HG03520 (cell line): ENCODE data around the gene SIGLEC11.
"Not testable (repeated sequence)": the region's sequence is repeated elsewhere in the genome, so short reads cannot be mapped to it uniquely, and the experiment has no call there.

Source experiments
- ATAC-seq: cut with Tn5 transposase; IDR thresholded peaks from one replicate; pipeline ENCODE4 v1.9.1; 2021; ENCODE audit warnings: mild to moderate bottlenecking, moderate library complexity; ENCODE audit not compliant: unreplicated experiment

Gene SIGLEC11

DNA sequence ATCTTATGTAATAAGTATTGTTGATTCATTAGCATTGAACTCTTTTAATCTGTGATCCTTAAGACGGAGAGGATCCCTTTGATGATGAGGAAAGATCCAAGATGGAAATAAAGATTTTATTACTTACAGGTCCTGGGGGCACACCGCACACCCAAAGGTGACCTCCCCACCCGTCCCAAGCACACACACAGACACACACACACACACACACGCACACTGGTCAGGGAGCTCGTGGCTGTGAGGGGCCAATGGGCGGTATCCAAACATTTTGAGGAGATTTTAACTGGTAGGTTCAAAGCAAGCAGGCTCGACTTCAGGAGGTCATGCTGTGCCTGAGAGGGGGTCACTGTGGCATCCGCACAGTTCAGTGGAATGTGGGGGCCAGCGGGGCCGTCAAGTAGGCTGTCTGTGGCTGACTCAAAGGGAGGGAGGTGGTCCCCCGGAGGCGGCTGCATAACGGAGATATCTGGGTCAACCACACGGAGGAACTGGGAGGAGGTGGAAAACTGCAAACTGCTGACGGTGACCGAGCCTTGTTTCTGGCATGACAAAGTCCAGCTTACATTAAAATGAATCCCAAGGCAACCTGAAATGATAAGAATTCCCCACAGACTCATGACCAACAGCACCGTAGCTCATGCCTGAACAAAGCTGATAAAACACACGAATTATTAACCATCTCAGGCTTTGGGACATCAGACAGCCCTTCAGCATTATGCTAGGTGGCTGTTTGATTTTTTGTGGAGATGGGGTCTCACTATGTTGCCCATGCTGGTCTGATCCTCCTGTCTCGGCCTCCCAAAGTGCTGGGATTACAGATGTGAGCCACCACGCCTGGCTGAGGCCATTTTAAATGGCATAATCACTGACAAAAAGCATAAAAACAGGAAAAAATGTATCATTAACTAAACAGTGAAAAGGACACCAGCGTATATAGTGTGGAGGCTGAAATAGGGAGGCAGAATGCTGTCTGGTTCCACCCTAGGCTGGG, 20.9 kb upstream of the SIGLEC11 start:
- no peak for ATAC-seq

- ATAC-seq, result no peak
Observed at GRCh38 chr19:49978324-49978723, 17.4 kb upstream of the SIGLEC11 start.

DNA sequence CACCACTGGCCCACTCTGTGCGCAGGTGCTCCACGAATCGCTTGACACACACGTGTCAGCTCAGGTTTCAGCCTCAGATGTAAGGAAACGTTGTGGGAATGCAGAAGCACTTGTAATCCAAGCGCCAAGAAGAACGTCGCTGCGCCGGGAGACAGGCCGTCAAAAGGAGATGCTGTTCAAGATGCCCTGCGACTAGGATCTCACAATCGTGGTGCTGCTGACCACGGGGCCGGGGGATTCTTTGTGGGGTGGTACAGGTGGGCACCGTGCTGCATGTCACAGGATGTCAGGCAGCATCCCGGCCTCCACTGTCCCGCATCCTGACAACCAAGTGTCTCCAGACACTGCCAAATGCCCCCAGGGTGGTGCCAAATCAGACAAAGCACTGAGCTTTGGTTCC, 16.9 kb upstream of the SIGLEC11 start:
- no peak for ATAC-seq

GRCh38 chr19:49977076-49977475, 16.1 kb upstream of the SIGLEC11 start:
- ATAC-seq, result no peak

DNA sequence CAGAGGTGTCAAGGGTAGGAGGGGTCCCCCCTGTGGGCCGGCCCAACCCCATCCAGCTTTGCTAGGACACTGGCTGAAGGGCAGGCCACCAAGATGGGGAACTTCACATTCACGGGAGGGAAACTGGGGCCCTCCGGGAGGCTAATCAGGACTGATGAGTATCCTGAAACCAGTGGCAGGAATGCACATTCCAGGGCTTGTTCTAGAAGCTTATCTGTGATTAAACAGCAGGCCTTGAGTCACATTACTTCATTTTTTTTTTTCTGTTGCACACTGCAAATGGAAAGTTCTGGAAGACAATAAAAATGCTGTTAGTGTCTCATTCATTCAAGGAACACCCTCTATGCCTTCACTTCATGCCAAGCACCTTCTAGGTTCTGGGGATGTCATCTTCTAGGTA, 15.5 kb upstream of the SIGLEC11 start:
- ATAC-seq, result no peak

DNA sequence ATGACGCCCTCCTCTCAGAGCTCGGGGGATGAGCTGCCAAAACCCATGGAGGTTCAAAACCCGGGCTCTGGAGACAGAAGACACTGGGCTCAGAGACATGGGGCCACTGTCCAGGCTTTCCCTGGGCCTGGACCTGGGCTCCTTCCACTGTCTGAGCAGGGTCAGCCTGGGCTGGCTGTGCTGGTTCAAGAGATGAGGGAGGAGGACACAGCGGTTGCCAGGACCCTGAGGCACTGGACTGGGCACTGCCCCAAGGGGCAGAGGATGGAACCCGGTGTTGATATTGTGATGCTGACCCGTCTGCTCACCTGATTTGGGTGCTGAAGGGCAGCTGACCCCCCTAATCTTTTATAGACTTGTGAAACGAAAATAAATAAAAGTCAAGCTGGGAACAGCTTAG, 14.1 kb upstream of the SIGLEC11 start:
- ATAC-seq, result no peak

- no peak for ATAC-seq
Observed at GRCh38 chr19:49973987-49974386, 13.0 kb upstream of the SIGLEC11 start.

DNA sequence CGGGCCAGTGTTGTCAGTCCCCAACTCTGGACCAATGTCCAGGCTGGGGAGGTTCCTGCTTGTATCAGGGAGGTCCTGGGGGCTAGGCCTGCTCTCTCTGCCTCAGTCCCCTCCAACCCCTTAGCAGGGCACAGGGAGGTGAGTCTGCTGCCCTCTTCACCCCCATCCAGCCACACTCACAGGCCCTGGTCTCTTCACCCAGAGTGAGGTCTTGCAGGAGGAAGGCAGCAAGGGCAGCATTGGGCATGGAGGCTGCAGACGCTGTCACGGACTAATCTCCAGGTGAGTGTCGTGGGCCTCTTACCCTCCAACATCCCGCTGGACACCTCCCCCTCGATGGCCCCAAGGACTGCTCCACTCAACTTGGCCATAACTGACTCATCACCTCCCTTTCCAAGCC, 11.9 kb upstream of the SIGLEC11 start:
- no peak for ATAC-seq

DNA sequence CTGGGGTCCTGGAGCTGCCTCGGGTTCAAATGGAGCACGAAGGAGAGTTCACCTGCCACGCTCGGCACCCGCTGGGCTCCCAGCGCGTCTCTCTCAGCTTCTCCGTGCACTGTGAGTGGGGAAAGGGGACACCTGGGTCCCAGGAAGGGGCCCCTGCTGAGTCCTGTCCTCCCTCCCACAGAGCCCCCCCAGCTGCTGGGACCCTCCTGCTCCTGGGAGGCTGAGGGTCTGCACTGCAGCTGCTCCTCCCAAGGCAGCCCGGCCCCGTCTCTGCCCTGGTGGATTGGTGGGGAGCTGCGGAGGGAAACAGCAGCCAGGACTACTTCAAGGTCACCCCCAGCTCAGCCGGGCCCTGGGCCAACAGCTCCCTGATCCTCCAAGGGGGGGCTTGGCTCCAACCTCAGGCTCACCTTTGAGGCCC, 11.0 kb upstream of the SIGLEC11 start:
- ATAC-seq, result no peak

DNA sequence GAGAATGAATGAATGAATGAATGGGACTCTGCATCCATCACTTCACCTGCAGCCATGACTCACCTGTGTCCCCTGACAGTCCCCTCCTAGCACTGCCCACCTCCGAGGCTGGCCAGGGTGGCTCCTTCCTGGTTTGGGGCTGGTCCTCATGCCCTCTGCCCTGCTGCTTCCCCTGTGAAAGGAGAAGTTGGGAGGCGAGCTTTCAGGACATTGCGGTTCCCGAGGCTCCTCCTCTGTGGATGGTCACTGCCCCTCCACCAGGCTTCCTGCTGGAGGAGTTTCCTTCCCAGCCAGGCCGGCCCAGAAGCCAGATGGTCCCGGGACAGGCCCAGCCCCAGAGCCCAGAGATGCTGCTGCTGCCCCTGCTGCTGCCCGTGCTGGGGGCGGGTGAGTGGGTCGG, 8.4 kb upstream of the SIGLEC11 start:
- ATAC-seq, result not testable (repeated sequence)

DNA sequence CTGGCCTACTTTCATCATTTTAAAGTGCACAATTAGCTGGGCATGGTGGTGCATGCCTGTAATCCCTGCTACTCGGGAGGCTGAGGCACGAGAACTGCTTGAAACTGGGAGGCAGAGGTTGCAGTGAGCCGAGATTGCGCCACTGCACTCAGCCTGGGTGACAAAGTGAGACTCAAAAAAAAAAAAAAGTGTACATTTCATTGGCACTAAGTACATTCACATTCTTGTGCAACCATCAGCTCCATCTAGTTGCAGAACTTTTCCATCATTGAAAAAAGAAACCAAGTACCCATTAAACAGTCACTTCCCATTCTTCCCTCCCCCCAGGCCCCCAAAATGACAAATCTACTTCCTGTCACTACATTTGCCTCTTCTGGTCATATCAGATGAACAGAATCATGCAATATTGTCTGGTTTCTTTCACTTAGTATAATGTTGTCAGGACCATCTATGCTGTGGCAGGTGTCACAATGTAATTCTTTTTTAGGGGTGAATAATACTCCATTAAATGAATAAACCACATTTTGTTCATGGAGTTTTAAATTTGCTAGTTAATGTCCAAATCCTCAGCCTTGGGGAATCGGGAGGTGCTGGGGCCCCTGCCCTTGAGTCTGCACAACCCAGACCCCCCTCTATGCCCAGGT, 7.4 kb upstream of the SIGLEC11 start:
- ATAC-seq, result no peak

DNA sequence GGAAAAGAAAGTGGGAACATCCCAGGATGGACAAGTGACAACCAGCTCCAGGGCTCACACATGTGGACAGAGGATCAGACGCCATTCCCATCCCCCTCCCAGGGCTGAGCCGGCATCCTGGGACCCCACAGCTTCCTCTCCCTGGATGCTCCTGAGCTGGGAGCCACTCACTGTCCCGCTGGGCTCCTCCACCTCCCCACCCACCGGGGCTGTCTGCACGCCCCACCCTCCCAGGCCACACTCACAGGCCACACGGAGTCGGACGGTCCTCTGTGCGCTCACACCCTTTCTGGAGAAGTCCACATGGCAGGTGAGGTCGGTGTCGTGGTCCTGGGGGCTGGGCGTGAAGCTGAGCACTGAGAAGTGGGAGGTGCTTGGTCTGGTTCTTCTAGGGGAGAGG, 1.1 kb downstream of the SIGLEC11 start:
- not testable (repeated sequence) for ATAC-seq

DNA sequence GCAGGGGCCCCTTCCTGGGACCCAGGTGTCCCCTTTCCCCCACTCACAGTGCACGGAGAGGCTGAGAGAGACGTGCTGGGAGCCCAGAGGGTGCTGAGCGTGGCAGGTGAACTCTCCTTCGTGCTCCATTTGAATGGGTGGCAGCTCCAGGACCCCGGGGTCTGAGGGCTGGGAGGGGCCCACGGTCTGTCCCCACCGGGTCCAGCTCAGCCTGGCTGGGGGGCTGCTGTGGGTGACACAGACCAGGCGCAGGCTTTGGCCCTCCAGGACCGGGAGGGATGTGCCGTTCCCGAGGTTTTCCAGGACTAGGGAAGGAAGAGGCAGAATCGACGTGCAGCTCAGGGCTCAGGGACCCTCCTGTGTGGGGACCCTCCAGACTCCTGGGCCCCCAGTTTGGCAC, 2.4 kb downstream of the SIGLEC11 start:
- not testable (repeated sequence) for ATAC-seq

GRCh38 chr19:49958144-49958543, 2.8 kb downstream of the SIGLEC11 start:
- ATAC-seq, result not testable (repeated sequence)

- ATAC-seq, result no peak
Observed at GRCh38 chr19:49957262-49957915, 3.6 kb downstream of the SIGLEC11 start.

DNA sequence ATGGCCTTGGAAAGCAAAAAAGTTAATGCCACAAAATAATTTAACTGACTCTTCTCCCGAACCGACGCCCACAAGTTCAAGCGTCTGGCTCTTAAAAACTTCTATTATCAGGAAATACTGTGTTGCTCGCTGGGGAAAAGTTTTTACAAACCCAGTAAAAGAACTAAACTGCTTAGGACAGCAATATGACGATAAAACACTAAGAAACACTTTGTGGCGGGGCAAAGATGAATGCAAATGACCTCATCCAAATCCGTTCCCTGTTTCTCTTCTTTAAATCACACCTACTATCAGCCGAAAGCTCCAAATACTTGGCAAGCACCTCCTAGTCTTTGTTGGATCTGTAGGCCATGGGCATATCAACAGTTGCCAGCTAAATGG, 4.9 kb downstream of the SIGLEC11 start:
- ATAC-seq, result no peak

- ATAC-seq, result no peak
Observed at GRCh38 chr19:49954933-49955332, 6.0 kb downstream of the SIGLEC11 start.

GRCh38 chr19:49954092-49954829, 6.7 kb downstream of the SIGLEC11 start:
- ATAC-seq, result no peak

DNA sequence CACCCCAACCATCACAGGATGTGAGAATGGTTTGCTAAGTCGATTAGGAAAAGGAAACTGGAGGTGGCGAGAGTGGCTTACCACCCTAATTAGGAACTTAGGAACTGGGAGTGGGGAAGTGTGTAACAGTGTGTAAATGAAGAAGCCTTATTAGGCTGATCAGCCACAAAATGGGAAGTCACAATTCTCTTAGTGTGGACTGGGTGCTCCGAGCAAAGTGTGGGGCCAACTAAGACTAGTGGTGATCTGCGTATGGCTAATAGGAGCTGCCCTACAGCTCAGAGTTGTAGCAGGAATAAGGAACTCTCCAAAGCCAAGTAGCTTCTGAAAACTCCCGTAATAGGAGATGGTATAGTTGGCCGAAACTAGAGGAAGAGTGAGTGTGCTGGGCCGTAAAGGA, 7.6 kb downstream of the SIGLEC11 start:
- no peak for ATAC-seq

DNA sequence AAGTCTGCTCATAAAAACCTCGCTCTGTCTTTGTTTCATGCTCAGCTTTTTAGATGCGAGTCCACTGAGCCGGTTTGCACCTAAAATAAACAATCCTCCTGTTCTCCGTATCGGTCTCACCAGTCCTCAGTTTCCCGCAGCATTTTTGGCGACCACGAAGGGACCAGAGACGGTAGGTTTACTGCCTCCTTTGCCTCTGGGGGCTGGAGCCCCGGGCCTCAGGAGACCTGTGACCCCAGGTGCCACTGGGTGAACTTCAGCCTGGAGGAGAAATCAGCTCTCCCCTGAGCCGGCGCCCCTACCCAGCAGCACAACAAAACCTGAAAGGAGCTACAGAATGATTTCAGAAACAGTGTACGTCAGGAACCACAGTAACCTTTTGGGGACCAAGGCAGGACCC, 8.1 kb downstream of the SIGLEC11 start:
- ATAC-seq, result no peak

GRCh38 chr19:49952479-49952836, 8.5 kb downstream of the SIGLEC11 start:
- ATAC-seq, result no peak
